GM21619 (cell line): ENCODE data around the gene INPP5A.

Experiments
- ATAC-seq: cut with Tn5 transposase; IDR thresholded peaks from one replicate; pipeline ENCODE4 v1.9.1; 2021; ENCODE audit not compliant: unreplicated experiment

The INPP5A gene

GRCh38 chr10:132576671-132577349 lies 39.2 kb downstream of the INPP5A start:
- no peak for ATAC-seq

- ATAC-seq, result no peak
Measured at GRCh38 chr10:132577350-132578003, 39.9 kb downstream of the INPP5A start.

- no peak for ATAC-seq
Measured at GRCh38 chr10:132578287-132578951, 40.8 kb downstream of the INPP5A start.

GRCh38 chr10:132579027-132579859 lies 41.7 kb downstream of the INPP5A start:
- no peak for ATAC-seq

GRCh38 chr10:132580143-132580542 lies 42.6 kb downstream of the INPP5A start:
- no peak for ATAC-seq

- ATAC-seq, result no peak
Measured at GRCh38 chr10:132580617-132581016, 43.0 kb downstream of the INPP5A start.

- ATAC-seq, result no peak
Measured at GRCh38 chr10:132582137-132582536, 44.5 kb downstream of the INPP5A start.

GRCh38 chr10:132582771-132583170 lies 45.2 kb downstream of the INPP5A start:
- ATAC-seq, result no peak

- ATAC-seq, result no peak
Measured at GRCh38 chr10:132583456-132583855, 45.9 kb downstream of the INPP5A start.

- no peak for ATAC-seq
Measured at GRCh38 chr10:132584081-132584480, 46.5 kb downstream of the INPP5A start.

- no peak for ATAC-seq
Measured at GRCh38 chr10:132585732-132586722, 48.4 kb downstream of the INPP5A start.

- ATAC-seq, result no peak
Measured at GRCh38 chr10:132586739-132587138, 49.2 kb downstream of the INPP5A start.

- ATAC-seq, result no peak
Measured at GRCh38 chr10:132587175-132587574, 49.6 kb downstream of the INPP5A start.

GRCh38 chr10:132588301-132589013 lies 50.9 kb downstream of the INPP5A start:
- no peak for ATAC-seq

- ATAC-seq, result no peak
Measured at GRCh38 chr10:132589015-132589414, 51.4 kb downstream of the INPP5A start.

- no peak for ATAC-seq
Measured at GRCh38 chr10:132589681-132590080, 52.1 kb downstream of the INPP5A start.

GRCh38 chr10:132590094-132590751 lies 52.6 kb downstream of the INPP5A start:
- ATAC-seq, result no peak

GRCh38 chr10:132590752-132591121 lies 53.1 kb downstream of the INPP5A start:
- no peak for ATAC-seq
